Endothelial cell of umbilical vein (primary cell): ENCODE data around the gene CNMD. TPM values are rescaled to one million over a fixed set of nuclear protein-coding genes. Genes with fewer than 3 reads are reported as not detected.
"Not testable (repeated sequence)": the region's sequence is repeated elsewhere in the genome, so short reads cannot be mapped to it uniquely, and the experiment has no call there.

ENCODE experiments used
- BruUV-seq: library from RNA; stranded (reverse); fragments of 400-500 nt; replicated peaks from 2 replicates; lab custom pipeline; 2021; lab: Mats Ljungman, UMichigan
- CTCF ChIA-PET: fragments of 300-600, 350-600 bp; sonication (Branson Sonifier 250); formaldehyde crosslinking; loops from one replicate; lab custom pipeline; 2021; ENCODE audit warnings: antibody characterized with exemption, inconsistent platforms; lab: Charles Lee
- POLR2A ChIA-PET: fragments of 300-600, 350-600 bp; sonication (Branson Sonifier 250); formaldehyde crosslinking; loops from one replicate; lab custom pipeline; 2021; ENCODE audit warnings: antibody characterized with exemption, inconsistent platforms; lab: Charles Lee
- DNase-seq: peaks from one replicate; pipeline ENCODE4 v3.0.0-alpha.2; 2011; ENCODE audit warnings: low read depth, low spot score
- FAIRE-seq: peaks from 2 replicates; lab custom pipeline; 2011; peaks lifted over from hg19 to GRCh38; lab: Jason Lieb, UNC
- H2AFZ ChIP-seq: 2 replicates; pipeline ENCODE4 v1.6.0; 2012; ENCODE audit warnings: low read depth, low read length, control low read depth, inconsistent platforms
- H3K27ac ChIP-seq: 2 replicates; pipeline ENCODE4 v1.5.1; 2011; ENCODE audit warnings: low read depth, mild to moderate bottlenecking, control low read depth, low read length, moderate library complexity; ENCODE audit not compliant: insufficient read depth
- H3K27me3 ChIP-seq, 2 experiments: 2 replicates each; pipeline versions ENCODE4 v1.6.0 to v1.6.1; 2011; ENCODE audit warnings: low read length in 2 of 2, mixed read lengths in 1 of 2; ENCODE audit not compliant: control insufficient read depth in 2 of 2, insufficient read depth in 2 of 2
- H3K36me3 ChIP-seq, 2 experiments: 2 replicates in 1 of 2; 3 replicates in 1 of 2; pipeline ENCODE4 v1.5.1; 2011; ENCODE audit warnings: low read length in 2 of 2, mild to moderate bottlenecking in 1 of 2, moderate library complexity in 1 of 2; ENCODE audit not compliant: control insufficient read depth in 2 of 2, insufficient read depth in 2 of 2; ENCODE audit errors: extremely low read depth in 1 of 2
- H3K4me1 ChIP-seq: 3 replicates; pipeline ENCODE4 v1.5.1; 2011; ENCODE audit warnings: mild to moderate bottlenecking, low read length; ENCODE audit not compliant: control insufficient read depth, insufficient read depth; ENCODE audit errors: extremely low read depth
- H3K4me2 ChIP-seq: 2 replicates; pipeline ENCODE4 v1.6.1; 2011; ENCODE audit warnings: low read length, control low read depth, mixed read lengths; ENCODE audit not compliant: insufficient read depth
- H3K4me3 ChIP-seq, 3 experiments: fragments of 200-600 bp in 1 of 3; sonication (generic), shearing (Covaris generic) in 1 of 3; replicated peaks in 1 of 3; 2 replicates each; pipeline ENCODE4 v1.5.1; 2011 to 2016; ENCODE audit warnings: control low read depth in 3 of 3, low read length in 3 of 3, mild to moderate bottlenecking in 2 of 3, inconsistent platforms in 1 of 3, low read depth in 1 of 3, moderate library complexity in 1 of 3; ENCODE audit not compliant: insufficient read depth in 1 of 3
- H3K79me2 ChIP-seq: 2 replicates; pipeline ENCODE4 v1.6.0; 2012; ENCODE audit warnings: low read length, inconsistent platforms; ENCODE audit not compliant: control insufficient read depth, insufficient read depth
- H3K9ac ChIP-seq: replicated peaks from 2 replicates; pipeline ENCODE3; 2011; ENCODE audit warnings: low read length, control low read depth; ENCODE audit not compliant: insufficient read depth; ENCODE audit errors: extremely low read depth
- H3K9me1 ChIP-seq: replicated peaks from 3 replicates; pipeline ENCODE4 v1.6.0; 2011; ENCODE audit warnings: mild to moderate bottlenecking, low read length; ENCODE audit not compliant: control insufficient read depth, insufficient read depth; ENCODE audit errors: extremely low read depth
- H3K9me3 ChIP-seq: replicated peaks from 2 replicates; pipeline ENCODE4 v1.5.1; 2012; ENCODE audit warnings: low read length, inconsistent platforms; ENCODE audit not compliant: control insufficient read depth, insufficient read depth
- H4K20me1 ChIP-seq: replicated peaks from 2 replicates; pipeline ENCODE3; 2011; ENCODE audit warnings: mild to moderate bottlenecking, low read length; ENCODE audit not compliant: control insufficient read depth, insufficient read depth; ENCODE audit errors: extremely low read depth
- CTCF ChIP-seq, 2 donors: IDR thresholded peaks; 1 replicate in 1 of 2; 2 replicates in 1 of 2; pipeline ENCODE4 v1.5.1; 2011; ENCODE audit warnings: low read length in 2 of 2, mild to moderate bottlenecking in 2 of 2, moderate library complexity in 2 of 2, control low read depth in 1 of 2, inconsistent platforms in 1 of 2, low read depth in 1 of 2; ENCODE audit not compliant: insufficient read depth in 1 of 2; ENCODE audit errors: extremely low read depth in 1 of 2
- EZH2 ChIP-seq: IDR thresholded peaks from 2 replicates; pipeline ENCODE4 v1.6.1; 2012; ENCODE audit warnings: borderline replicate concordance, low read depth, mild to moderate bottlenecking, moderate library complexity, low read length, inconsistent platforms; ENCODE audit not compliant: severe bottlenecking
- FOS ChIP-seq: IDR thresholded peaks from 2 replicates; pipeline ENCODE4 v1.6.1; 2011; ENCODE audit warnings: mild to moderate bottlenecking, low read length, moderate library complexity, borderline replicate concordance; ENCODE audit not compliant: insufficient read depth
- GATA2 ChIP-seq: IDR thresholded peaks from 2 replicates; pipeline ENCODE4 v1.7.0; 2011; ENCODE audit warnings: low read depth, mild to moderate bottlenecking, moderate library complexity, mixed read lengths, low read length; ENCODE audit not compliant: insufficient read length, insufficient read depth
- JUN ChIP-seq: IDR thresholded peaks from 2 replicates; pipeline ENCODE4 v1.6.1; 2011; ENCODE audit warnings: borderline replicate concordance, low read depth; ENCODE audit not compliant: insufficient read length, insufficient read depth
- MAX ChIP-seq: IDR thresholded peaks from 2 replicates; pipeline ENCODE4 v1.6.1; 2011; ENCODE audit not compliant: insufficient read depth, insufficient read length
- MYC ChIP-seq: IDR thresholded peaks from one replicate; pipeline ENCODE4 v1.6.1; 2011; ENCODE audit warnings: mild to moderate bottlenecking, low read depth, low read length
- POLR2A ChIP-seq: IDR thresholded peaks from 2 replicates; pipeline ENCODE4 v1.6.1; 2012; ENCODE audit warnings: low read depth, mild to moderate bottlenecking, control low read depth, low read length
- POLR2AphosphoS5 ChIP-seq: IDR thresholded peaks from 2 replicates; pipeline ENCODE4 v1.6.1; 2012; ENCODE audit warnings: low read depth, mild to moderate bottlenecking, control low read depth, low read length, moderate library complexity; ENCODE audit not compliant: insufficient read depth
- dilution Hi-C: fragments of 300-500 bp; cut with MboI; formaldehyde crosslinking; loops from one replicate; pipeline ENCODE4 v1.15.0; 2019; ENCODE audit warnings: low sequenced_read_pairs; ENCODE audit not compliant: extremely low pct_ligation_motif_present
- intact Hi-C: fragments of 100-400 bp; cut with micrococcal nuclease; formaldehyde crosslinking; loops from one replicate; pipeline ENCODE4 v1.10.0; 2022
- polyA plus RNA-seq, 4 experiments: library from polyadenylated mRNA; depleted of rRNA in 3 of 4; stranded (reverse) in 3 of 4; unstranded in 1 of 4; fragments of >200 nt; gene quantifications; 2 replicates each; pipeline versions ENCODE4 v1.2.1 to v1.2.3, GENCODE V29; 2011 to 2012; ENCODE audit warnings: missing spikeins in 1 of 4
- total RNA-seq: library from RNA; stranded (reverse); gene quantifications from 2 replicates; pipeline ENCODE4 v1.2.3, GENCODE V29; 2021

CNMD gene
- total and polyA plus RNA-seq, 2 donors (not counting 3 experiments of a cell fraction or from before 2014, with no cell fraction given) = not detected

GRCh38 chr13:52686376-52686775 lies 53.2 kb downstream of the CNMD start:
- no peak overlapping the region for H3K4me2 ChIP-seq
- FAIRE-seq (no peak), DNase-seq (no peak)
- no peaks in the 10 kb centered on the region for H3K4me1 ChIP-seq
- no peaks in the 10 kb centered on the region for H3K9me3 ChIP-seq
- no peaks in the 10 kb centered on the region for H3K9me1 ChIP-seq
- POLR2A ChIA-PET = no interaction called here
- no peak overlapping the region for H2AFZ ChIP-seq
- H3K9ac ChIP-seq = no peak overlapping the region
- no peak overlapping the region for H3K27ac ChIP-seq
- intact Hi-C loops = no loop called here
- H4K20me1 ChIP-seq = no peaks in the 10 kb centered on the region
- no peak overlapping the region for H3K4me3 ChIP-seq
- H3K36me3 ChIP-seq = peaks cover 6 to 7% of the 10 kb centered on the region in 2 experiments
- TF ChIP-seq POLR2AphosphoS5 (no peak), POLR2A (no peak), FOS (no peak), CTCF (IDR thresholded peaks at IDR 0.05; ENCODE audit: extremely low read depth in 1 of 2, insufficient read depth in 1 of 2, low read depth in 1 of 2, low read length in 2 of 2) (no peak), GATA2 (no peak), JUN (no peak), MYC (no peak), EZH2 (no peak), MAX (no peak)
- CTCF ChIA-PET = interaction anchor here (1.9 kb wide), 1 partner anchor 21 kb away, joined by 6 read pairs; no protein-coding TSS in a partner anchor
- no TSS peak for BruUV-seq
- H3K27me3 ChIP-seq = no peaks in the 10 kb centered on the region
- no peaks in the 10 kb centered on the region for H3K79me2 ChIP-seq
- dilution Hi-C loops = no loop called here

GRCh38 chr13:52685806-52686205 lies 53.8 kb downstream of the CNMD start:
- H3K9me1 ChIP-seq, H3K9ac ChIP-seq, DNase-seq, H3K4me2 ChIP-seq, H3K27ac ChIP-seq, H3K4me3 ChIP-seq, POLR2A ChIA-PET, H3K9me3 ChIP-seq, FAIRE-seq, H3K79me2 ChIP-seq, intact Hi-C loops, H4K20me1 ChIP-seq, BruUV-seq, H3K27me3 ChIP-seq, dilution Hi-C loops, H3K36me3 ChIP-seq, H2AFZ ChIP-seq, H3K4me1 ChIP-seq: not testable (repeated sequence)
- CTCF ChIA-PET = interaction anchor here (1.4 kb wide), 1 partner anchor 9 kb away, joined by 4 read pairs; no protein-coding TSS in a partner anchor
